HG02798 (cell line): Measurements from ENCODE around the gene MMRN2.

Experiments
- ATAC-seq: cut with Tn5 transposase; IDR thresholded peaks from one replicate; pipeline ENCODE4 v1.9.1; 2021; ENCODE audit warnings: mild to moderate bottlenecking; ENCODE audit not compliant: unreplicated experiment, poor library complexity

The MMRN2 gene

GRCh38 chr10:86970982-86971231 lies 13.5 kb upstream of the MMRN2 start:
- no peak for ATAC-seq

- no peak for ATAC-seq
Measured at GRCh38 chr10:86970162-86970981, 13.0 kb upstream of the MMRN2 start.

- ATAC-seq: no peak
Measured at GRCh38 chr10:86969421-86970041, 12.1 kb upstream of the MMRN2 start.

GRCh38 chr10:86968994-86969355 lies 11.6 kb upstream of the MMRN2 start:
- ATAC-seq: no peak

- ATAC-seq: no peak
Measured at GRCh38 chr10:86968271-86968993, 11.0 kb upstream of the MMRN2 start, which contains the start of gene ADIRF. Gene ADIRF (plus strand): TSS chr10:86968482. CDS start chr10:86968545, 63 bp downstream.

- no peak for ATAC-seq
Measured at GRCh38 chr10:86967481-86967941, 10.1 kb upstream of the MMRN2 start.

- ATAC-seq: peak; percentile 32
Measured at GRCh38 chr10:86965986-86966654, 8.7 kb upstream of the MMRN2 start.

GRCh38 chr10:86964847-86965190 lies 7.4 kb upstream of the MMRN2 start:
- ATAC-seq: no peak

GRCh38 chr10:86964061-86964846 lies 6.8 kb upstream of the MMRN2 start:
- ATAC-seq: no peak

GRCh38 chr10:86963341-86963919 lies 6.0 kb upstream of the MMRN2 start:
- no peak for ATAC-seq

GRCh38 chr10:86962981-86963310 lies 5.5 kb upstream of the MMRN2 start:
- no peak for ATAC-seq

GRCh38 chr10:86962136-86962980 lies 4.9 kb upstream of the MMRN2 start:
- no peak for ATAC-seq

- ATAC-seq: no peak
Measured at GRCh38 chr10:86961481-86962091, 4.2 kb upstream of the MMRN2 start.

- ATAC-seq: no peak
Measured at GRCh38 chr10:86960863-86961434, 3.5 kb upstream of the MMRN2 start.

GRCh38 chr10:86960003-86960862 lies 2.8 kb upstream of the MMRN2 start:
- ATAC-seq: peak; percentile 73

GRCh38 chr10:86959737-86960002 lies 2.3 kb upstream of the MMRN2 start:
- ATAC-seq: no peak

- no peak for ATAC-seq
Measured at GRCh38 chr10:86958901-86959736, 1.7 kb upstream of the MMRN2 start.
